Stimulated activated CD4-positive, alpha-beta T cell treated with anti-CD3 and anti-CD28 coated beads, TNF-alpha, amount 100 ng/mL, for 4 hours (primary cell): ENCODE measurements around the gene IFT172.

Experiments used
- DNase-seq, 3 experiments: peaks; one replicate each; pipeline ENCODE4 v3.0.0-alpha.2; 2020; ENCODE audit warnings: low read depth in 3 of 3

The IFT172 gene

DNA sequence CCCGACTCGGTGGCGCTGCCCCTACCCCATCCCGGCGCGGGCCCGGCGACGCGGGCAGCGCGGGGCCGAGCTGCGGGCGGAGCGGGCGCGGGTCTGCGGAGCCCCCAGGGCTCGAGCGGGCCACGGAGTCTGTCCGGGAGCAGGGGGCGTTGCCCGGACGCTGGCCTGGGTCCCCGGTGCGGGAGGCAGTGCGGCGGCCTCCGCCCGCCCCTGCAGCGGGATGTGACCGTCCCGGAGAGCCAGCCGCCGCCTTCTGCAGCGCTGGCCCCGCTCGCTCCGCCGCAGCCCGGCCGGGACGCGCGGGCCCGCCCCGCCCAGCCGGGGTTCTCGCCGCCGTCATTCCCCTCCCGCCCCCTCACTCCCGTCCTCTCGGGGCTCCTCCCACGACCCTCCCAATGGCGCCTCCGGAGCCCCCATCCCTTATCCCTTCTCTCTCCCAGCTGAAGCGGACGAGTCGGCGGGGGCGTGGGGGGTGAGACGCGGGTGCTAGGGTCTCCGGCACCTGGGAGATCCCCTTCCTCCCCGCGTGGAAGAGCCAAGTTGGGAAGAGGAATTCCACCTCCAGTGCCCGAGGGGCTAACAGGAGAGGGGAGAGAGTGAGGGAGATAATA is 5.5 kb upstream of the IFT172 start, which contains the start of gene FNDC4:
TSS of gene FNDC4 (minus strand) at position 257 of the 611 bp plus-strand sequence. CDS start 521 bp downstream, outside the sequence.
- no peak for DNase-seq

DNA sequence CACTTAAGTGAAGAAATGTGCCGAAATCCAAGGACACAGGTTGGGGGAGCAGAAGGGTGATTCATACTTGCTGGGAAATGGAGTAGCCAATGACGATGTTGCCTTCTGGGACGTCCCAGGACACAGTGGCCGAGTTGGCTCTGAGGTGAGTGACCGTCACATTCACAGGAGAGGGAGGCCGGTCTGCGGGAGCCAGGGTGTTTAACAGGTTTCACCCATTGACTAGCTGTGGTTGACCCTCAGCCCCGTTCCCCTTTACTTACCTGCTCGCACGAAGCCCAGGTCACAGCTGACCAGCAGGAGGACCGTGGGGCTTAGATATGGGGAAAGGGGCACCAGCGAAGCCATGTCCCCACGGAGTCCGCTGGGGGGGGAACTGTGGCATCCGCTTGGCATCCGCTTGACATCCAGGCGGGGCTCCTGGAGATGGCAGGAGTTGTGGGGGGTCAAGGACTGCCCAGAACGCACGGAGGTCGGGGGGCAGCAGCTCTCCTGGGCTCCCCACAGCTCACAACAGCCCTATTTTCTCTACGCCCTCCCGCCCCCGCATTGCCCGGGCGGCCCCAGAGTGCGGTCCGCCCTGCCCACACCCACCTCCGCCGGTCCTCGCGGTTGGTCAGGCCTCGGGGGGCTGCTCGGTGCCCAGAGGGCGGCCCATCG is 4.9 kb upstream of the IFT172 start:
- DNase-seq = no peak

DNA sequence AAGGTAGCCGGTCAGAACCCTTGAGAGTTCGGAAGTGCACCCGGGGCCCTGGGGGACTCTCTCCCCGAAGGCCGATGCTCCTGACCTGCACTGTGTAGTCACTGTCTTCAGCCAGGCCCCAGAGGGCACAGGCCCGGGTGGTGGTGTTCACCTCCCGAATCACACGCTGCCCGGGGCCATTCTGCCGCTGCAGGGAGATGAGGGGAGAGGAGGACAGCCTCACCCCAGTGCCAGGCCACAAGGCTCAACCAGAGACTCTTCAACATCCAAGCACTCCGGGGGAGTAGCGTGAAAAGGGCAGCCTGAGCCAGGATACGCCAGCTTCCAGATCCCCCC is 4.4 kb upstream of the IFT172 start:
- no peak for DNase-seq

DNA sequence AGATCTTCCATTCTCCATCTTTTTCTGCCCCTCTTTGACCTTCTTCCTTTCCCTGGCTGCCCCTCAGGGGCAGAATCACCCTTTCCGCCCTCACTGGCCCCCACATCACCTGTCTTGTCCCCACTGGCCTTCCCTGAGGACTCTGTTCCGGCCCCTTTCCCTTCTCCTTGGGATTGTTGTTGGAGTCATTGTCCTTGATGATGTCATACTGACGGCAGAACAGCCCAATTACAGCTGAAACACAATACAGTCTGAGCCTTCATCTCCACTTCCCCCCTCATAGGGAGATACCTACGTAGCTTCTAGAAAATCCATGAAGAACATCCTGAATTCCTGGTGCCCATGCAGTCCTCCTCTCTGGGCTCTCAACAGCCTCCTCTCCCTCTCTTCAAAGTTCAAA is 3.0 kb upstream of the IFT172 start:
- DNase-seq = no peak

DNA sequence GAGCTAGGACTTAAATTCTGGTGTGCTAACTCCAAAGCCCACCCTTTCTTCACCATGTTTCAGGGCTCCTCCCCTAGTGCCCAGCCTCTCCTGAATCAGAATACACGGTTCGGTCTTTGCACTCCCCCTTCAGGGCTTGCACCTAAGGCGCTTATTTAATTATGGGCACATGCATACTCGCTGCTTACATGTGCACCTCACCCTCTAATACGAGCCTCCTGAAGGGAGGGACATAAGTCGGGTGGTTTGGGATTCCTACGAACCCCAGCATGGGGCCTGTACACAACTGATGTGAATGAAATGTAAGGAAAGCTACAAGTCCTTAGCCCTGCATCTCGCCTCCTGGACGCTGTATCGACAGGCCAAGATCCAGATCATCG is 435 bp downstream of the IFT172 start:
- no peak for DNase-seq

DNA sequence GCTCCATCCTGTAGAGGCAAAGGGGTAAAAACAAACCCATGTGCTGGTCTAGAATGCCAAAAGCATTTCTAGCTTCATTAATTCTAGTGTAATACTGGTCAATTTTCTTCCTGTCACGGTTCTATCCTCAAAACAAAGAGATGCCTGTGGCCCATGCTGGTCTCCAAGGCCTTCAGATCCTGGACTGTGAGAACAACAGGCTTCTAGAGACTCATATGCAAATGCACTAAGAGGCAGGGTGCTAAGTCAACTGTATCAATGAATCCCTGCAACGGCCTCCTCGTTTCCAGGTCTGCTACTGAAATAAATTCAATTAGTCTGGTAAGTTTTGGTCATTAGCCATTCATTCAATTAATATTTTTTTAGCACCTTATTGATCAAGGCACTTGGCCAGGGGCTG is 4.0 kb downstream of the IFT172 start:
- no peak for DNase-seq

DNA sequence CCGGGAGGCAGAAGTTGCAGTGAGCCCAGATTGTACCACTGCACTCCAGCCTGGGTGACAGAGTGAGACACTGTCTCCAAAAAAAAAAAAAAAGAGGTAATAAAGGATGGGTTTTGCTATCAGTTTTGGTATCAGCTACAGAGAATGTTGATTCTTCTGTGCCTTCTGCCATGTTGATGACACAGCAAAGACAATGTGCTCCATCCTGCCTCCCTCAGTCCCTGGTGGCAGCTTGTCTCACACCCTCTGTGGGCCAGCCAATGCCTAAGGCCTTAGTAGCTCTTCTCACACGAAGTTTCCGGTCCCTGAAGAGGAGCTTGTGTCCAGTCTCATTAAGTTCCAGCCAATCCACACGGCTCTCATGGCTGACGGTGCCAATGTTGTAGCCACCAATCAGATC is 17.6 kb downstream of the IFT172 start:
- no peak for DNase-seq

DNA sequence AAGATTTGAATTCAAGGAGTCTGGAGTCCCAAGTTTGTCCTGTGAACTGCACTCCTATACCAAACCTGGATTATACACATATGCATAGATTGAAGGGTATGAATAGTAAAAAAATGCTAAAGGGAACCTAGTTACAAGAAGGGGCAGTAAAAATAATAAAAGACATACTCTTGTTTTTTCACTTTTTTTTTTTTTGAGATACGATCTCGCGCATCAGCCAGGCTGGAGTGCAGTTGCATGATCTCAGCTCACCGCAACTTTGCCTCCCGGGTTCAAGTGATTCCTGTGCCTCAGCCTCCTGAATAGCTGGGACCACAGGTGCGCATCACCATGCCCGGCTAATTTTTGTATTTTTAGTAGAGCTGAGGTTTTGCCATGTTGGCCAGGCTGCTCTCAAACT is 25.1 kb downstream of the IFT172 start:
- no peak for DNase-seq

DNA sequence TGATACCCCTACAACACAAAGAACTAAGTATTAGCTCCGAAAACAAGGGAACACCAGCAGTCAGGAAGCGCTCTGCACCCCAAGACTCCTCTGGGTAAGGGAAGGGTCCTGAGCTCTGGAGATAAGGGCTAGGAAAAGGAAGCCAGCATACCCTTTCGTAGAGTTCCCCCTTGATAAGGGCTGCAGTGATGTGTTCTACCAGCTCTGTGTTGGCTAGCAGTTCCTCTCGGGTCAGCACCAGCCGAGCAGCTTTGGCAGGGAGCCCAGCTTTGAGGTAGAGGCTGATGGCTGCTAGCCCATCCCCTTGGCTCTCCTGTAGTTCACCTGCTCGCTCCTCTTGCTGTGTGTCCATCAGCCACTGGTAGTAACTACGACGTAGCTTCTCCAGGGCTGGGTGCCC is 28.4 kb downstream of the IFT172 start:
- no peak for DNase-seq

DNA sequence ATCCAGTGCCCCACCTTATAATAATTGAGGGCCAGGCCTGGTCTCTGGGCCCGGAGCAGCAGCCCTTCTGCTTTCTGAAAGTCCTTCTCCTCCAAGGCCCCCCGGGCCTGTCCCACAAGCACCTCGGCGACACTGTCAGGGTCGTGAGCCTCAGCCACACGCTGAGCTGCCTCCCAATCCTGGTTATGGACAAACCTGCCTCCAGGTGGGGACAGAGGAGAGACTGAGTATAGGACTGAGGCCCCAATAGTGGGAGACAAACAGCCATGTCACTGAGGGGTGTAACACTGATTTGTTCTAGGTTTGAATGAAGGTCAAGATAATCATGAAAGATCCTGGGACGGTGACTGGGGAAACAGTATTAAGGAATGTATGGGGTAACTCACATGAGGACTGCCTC is 35.6 kb downstream of the IFT172 start:
- DNase-seq = no peak

DNA sequence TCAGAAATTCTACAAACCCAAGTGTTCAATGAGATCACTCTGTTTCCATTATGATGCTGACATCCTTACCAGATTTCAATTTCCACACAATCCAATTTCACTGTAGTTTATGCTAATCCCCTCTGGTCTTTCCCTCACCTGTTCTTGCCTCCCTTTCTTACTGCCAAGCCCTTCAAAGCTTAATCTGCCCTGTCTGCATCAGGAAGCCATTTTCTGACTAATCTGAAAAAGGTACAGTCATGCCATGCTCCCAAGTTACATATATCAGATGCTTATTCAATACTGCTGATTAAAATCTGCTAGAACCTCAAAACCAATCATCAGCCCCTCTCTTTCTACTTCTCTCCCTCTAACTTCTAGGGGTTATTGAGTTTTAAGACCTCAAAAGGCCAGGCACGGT is 38.4 kb downstream of the IFT172 start:
- DNase-seq = no peak

DNA sequence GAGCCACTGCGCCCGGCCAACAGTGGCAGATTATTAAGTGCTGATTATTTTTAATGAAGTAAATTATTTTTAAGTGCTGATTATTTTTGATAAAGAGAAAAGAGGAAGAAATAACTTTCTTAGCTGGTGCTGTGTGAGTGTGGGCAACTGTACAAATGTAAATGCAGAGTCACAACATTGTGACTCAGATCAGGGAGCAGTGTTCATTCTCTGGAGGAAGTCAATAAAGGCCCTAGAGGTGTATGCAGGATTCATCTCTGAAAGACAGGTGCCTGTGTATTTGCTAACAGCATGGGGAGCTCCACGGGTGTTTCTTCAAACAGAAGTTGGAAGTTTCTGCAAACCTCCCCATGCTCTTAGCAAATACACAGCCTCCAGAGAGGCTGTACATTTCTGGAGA is 41.2 kb downstream of the IFT172 start:
- no peak for DNase-seq

DNA sequence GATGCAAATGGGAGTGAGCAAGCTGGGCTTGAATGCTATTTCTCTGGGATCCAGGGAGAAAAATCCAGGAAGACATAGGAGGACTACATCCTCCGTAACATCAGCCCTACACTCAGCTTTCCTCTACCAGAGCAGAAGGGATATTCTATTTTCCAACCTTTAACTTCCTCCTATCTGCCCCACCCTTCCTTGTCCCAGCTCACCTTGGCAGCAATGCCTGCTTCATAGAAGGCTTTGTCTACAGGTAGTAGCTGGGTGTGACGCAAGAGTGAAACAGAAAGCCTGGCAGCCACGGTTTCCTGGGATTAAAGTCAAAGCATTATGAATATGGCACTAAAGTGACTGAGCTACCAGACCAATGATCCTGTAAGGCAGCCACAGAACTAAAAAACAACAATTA is 43.5 kb downstream of the IFT172 start:
- no peak for DNase-seq

DNA sequence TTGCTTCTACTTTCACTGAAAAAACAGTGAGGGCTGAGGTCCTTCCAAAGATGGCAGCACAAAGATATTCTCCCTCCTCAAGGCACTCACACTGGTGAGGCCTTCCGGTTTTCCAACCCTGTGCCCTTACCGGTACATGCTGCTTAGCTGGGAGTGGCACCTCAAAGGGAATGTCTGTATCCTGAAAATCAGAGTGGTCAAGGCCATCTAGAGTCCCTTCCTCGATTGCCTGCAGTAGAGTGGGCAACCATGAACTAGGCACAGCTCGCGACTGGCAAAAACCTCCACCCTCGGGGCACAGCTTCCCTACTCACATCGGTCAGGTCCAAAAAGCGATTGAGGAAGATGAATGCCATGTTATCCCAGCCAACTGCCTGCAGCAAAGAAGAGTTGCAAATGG is 43.9 kb downstream of the IFT172 start:
- no peak for DNase-seq

DNA sequence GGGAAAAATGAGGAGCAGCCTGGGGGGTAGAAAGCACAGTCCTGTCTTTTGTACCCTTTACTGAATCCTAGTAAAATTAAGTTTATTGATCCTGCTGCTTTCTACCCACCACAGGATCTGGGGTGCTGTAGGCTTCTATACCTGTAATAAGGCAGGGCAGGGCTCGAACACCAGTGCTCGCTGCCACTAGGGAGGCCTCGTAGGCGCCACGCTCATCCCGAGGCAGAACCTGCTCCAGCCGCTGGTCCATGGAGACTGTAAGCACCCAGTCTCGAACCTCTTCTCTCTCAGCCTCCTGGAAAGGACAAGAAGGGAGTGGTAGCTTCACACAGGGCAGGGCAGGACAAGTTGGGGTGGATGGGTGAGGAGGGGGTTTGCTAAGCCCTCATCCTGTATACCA is 44.4 kb downstream of the IFT172 start:
- no peak for DNase-seq

DNA sequence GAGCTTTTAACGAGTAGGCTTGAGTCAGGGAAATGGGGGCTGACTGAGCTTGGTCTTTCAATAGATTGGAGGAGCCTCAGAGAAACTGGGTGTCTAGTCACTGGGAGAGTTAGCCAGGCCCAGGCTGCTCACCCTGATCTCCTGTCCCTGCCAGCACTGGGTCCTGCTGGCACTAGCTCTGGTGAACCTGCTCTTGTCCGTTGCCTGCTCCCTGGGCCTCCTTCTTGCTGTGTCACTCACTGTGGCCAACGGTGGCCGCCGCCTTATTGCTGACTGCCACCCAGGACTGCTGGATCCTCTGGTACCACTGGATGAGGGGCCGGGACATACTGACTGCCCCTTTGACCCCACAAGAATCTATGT is 46.6 kb downstream of the IFT172 start:
- no peak for DNase-seq

DNA sequence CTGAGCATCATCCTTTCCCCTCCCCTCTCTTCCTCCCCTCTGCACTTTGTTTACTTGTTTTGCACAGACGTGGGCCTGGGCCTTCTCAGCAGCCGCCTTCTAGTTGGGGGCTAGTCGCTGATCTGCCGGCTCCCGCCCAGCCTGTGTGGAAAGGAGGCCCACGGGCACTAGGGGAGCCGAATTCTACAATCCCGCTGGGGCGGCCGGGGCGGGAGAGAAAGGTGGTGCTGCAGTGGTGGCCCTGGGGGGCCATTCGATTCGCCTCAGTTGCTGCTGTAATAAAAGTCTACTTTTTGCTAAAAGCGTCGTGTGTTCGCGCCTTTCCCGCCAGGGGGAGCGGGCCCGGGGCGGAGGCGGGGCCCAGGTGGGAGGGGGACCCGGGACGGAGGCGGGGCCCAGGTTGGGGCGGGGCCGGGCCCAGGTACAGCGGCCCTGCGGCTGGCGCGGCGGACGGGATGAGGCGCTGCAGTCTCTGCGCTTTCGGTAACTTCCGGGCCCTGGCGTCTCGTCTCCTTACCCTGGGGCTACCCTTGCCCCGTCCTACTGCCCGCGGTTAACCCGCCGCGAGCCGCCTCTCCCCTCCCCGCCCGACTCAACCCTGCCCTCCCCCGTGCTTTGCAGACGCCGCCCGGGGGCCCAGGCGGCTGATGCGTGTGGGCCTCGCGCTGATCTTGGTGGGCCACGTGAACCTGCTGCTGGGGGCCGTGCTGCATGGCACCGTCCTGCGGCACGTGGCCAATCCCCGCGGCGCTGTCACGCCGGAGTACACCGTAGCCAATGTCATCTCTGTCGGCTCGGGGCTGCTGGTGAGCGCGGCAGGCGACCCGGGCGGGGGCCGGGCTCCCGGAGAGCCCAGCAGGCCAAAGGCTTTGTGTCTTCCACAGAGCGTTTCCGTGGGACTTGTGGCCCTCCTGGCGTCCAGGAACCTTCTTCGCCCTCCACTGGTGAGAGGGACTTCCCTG is 47.3 kb downstream of the IFT172 start, which contains the start of gene KRTCAP3:
TSS of gene KRTCAP3 (plus strand) at position 424 of the 962 bp plus-strand sequence. CDS start at position 456, 32 bp downstream.
- DNase-seq = peak in 2 of 3 experiments; percentile 18 to 53

DNA sequence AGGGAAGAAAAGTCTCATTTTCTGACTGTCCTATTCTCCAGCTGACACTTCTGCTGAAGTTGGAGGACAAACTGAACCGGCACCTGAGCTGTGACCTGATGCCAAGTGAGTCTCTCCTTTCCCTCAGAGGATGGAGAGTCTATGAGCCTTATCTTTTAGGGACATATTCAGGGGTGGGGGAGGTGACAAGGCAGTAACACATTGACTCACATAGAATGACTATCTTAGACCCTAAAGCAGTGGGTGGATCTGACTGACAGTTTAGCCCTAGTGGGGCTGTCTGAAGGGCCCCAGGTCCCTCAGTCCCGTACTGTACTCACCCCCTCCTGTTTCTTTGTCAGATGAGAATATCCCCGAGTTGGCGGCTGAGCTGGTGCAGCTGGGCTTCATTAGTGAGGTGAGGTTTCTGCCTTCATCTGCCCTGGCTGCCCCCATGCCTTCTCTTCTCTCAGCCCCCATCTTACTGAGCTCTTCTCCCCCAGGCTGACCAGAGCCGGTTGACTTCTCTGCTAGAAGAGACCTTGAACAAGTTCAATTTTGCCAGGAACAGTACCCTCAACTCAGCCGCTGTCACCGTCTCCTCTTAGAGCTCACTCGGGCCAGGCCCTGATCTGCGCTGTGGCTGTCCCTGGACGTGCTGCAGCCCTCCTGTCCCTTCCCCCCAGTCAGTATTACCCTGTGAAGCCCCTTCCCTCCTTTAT is 48.2 kb downstream of the IFT172 start:
- no peak for DNase-seq

DNA sequence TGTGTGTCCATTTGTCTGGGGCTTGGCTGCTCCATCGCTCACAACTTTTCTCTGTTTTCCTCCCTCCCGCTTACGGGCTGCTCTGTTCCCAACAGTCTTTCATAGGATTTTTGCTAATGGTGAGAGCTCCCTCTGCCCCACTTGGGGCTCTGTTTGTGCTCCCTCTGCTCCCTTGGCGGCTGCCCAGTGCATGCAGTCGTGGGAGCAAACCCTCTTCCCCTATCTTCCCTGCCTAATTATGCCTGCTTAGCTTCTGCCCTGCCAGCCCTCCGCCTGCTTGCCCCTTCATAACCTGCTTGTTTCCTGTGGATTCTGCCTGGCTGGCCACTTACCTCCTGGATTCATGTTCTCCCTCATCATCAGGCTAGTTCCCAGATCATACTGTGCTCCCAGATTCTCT is 53.9 kb downstream of the IFT172 start:
- DNase-seq = no peak

DNA sequence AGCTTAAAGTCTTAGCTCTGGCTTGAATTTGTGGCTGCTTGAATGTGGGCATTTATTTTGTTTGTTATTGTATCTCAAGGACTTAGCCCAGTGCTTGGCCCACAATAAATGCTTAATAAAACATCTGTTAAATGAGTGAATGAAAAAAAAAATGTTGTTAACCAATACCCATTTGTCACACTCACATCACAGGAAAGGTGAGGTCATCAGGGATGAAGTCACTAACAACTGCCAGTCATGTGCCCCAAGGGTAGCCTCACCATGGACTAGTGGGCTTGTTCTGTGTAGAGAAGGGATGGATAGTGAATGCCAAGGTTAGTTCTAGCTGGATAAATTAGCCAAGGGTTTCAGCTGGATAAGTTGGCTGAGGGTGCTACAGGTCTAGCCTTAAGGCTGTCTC is 58.1 kb downstream of the IFT172 start:
- DNase-seq = no peak

DNA sequence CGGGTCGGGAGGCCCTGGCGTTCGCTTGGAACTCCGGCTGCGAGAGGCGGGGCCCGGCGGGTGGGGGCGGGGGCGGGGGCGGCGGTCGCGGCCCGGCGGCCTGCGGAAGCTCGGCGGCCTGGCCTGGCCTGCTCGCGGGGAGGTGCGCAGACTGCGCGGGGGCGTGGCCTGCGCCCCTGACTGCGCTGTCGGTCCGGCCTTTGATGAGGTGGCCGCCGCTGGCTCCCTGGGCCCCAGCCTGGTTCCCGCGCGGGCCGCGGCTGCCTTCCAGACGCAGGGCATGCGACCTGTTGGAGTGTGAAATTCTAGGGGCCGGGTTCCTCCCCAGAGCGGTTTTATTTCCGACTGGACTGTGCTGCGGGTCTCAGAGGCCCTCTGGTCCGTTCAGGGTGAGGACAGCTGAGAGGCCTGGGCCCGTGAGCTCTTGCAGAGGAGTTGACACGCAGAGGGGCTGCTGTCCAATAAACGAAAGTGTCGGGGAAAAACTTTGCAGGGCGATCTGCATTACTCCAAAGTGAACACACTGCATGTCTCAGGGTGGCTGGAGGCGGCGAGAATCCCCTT is 60.5 kb downstream of the IFT172 start:
- DNase-seq = peak; percentile 35 to 53 (median 42)
